Ovary (tissue), 3 donors: ENCODE measurements around the gene RB1.

Source experiments
- CTCF ChIP-seq, 3 donors: fragments of 450-650 bp in 2 of 3; fragments of 200-600 bp in 1 of 3; IDR thresholded peaks; one replicate each; pipeline versions ENCODE4 v1.5.1 to v1.8.0; 2016 to 2022; ENCODE audit warnings: antibody characterized with exemption in 3 of 3, mild to moderate bottlenecking in 1 of 3
- EP300 ChIP-seq: sonication (generic); formaldehyde crosslinking; IDR thresholded peaks from one replicate; pipeline ENCODE4 v1.6.1; 2017; ENCODE audit warnings: antibody characterized with exemption
- POLR2A ChIP-seq: fragments of 450-650 bp; IDR thresholded peaks from one replicate; pipeline ENCODE4 v1.6.1; 2017; ENCODE audit warnings: antibody characterized with exemption, mild to moderate bottlenecking, moderate library complexity
- donor health status: DM: no; HTN: no; CAD: no.

- TF ChIP-seq EP300 (no peak), CTCF (IDR thresholded peaks at IDR 0.05) (no peak), POLR2A (no peak)
Observed at GRCh38 chr13:48356750-48357149, 53.2 kb downstream of the RB1 start.
